GM23248 (cell line): Measurements from ENCODE around the gene SFXN2. TPM values are rescaled to one million over a fixed set of nuclear protein-coding genes. Genes with fewer than 3 reads are reported as not detected.
"Not testable (repeated sequence)": the region's sequence is repeated elsewhere in the genome, so short reads cannot be mapped to it uniquely, and the experiment has no call there.

ENCODE experiments used
- DNase-seq: peaks from one replicate; pipeline ENCODE4 v3.0.0-alpha.2; 2015
- H2AFZ ChIP-seq: fragments of 200-600 bp; sonication (generic); 2 replicates; pipeline ENCODE4 v1.6.1; 2016; ENCODE audit warnings: antibody characterized with exemption
- H3F3A ChIP-seq: fragments of 200-600 bp; sonication (generic); 2 replicates; pipeline ENCODE4 v1.6.1; 2016; ENCODE audit warnings: mild to moderate bottlenecking, antibody characterized with exemption, mixed run types; ENCODE audit not compliant: insufficient read depth
- H3K27ac ChIP-seq: fragments of 200-600 bp; sonication (generic); 2 replicates; pipeline ENCODE4 v1.5.1; 2016; ENCODE audit warnings: mild to moderate bottlenecking
- H3K27me3 ChIP-seq: fragments of 200-600 bp; sonication (generic); replicated peaks from 2 replicates; pipeline ENCODE4 v1.6.1; 2016; ENCODE audit warnings: mild to moderate bottlenecking; ENCODE audit not compliant: insufficient read depth
- H3K36me3 ChIP-seq: fragments of 200-600 bp; sonication (generic); 2 replicates; pipeline ENCODE4 v1.6.1; 2016; ENCODE audit warnings: low read depth, mild to moderate bottlenecking
- H3K4me1 ChIP-seq: fragments of 200-600 bp; sonication (generic); 2 replicates; pipeline ENCODE4 v1.6.1; 2016; ENCODE audit warnings: mild to moderate bottlenecking; ENCODE audit not compliant: insufficient read depth
- H3K4me2 ChIP-seq: fragments of 200-600 bp; sonication (generic); one replicate; pipeline ENCODE4 v1.6.1; 2016; ENCODE audit warnings: mild to moderate bottlenecking; ENCODE audit not compliant: unreplicated experiment
- H3K4me3 ChIP-seq: fragments of 200-600 bp; sonication (generic); 2 replicates; pipeline ENCODE4 v1.5.1; 2016; ENCODE audit warnings: mild to moderate bottlenecking
- H3K79me2 ChIP-seq: fragments of 200-600 bp; sonication (generic); 2 replicates; pipeline ENCODE4 v1.6.1; 2016; ENCODE audit warnings: mild to moderate bottlenecking; ENCODE audit not compliant: insufficient read depth
- H3K9ac ChIP-seq: fragments of 200-600 bp; sonication (generic); 2 replicates; pipeline ENCODE4 v1.6.1; 2016; ENCODE audit warnings: mild to moderate bottlenecking
- H3K9me2 ChIP-seq: fragments of 200-600 bp; sonication (generic); 2 replicates; pipeline ENCODE4 v1.6.1; 2016; ENCODE audit warnings: mixed run types, mild to moderate bottlenecking, moderate library complexity; ENCODE audit not compliant: insufficient read depth
- H3K9me3 ChIP-seq: fragments of 200-600 bp; sonication (generic); one replicate; pipeline ENCODE4 v1.6.1; 2017; ENCODE audit warnings: low read depth
- H4K20me1 ChIP-seq: fragments of 200-600 bp; sonication (generic); 2 replicates; pipeline ENCODE4 v1.6.0; 2016; ENCODE audit not compliant: insufficient read depth
- EZH2 ChIP-seq: fragments of 200-600 bp; sonication (generic); IDR thresholded peaks from 2 replicates; pipeline ENCODE4 v1.6.1; 2018; ENCODE audit warnings: antibody characterized with exemption, mild to moderate bottlenecking; ENCODE audit not compliant: insufficient read depth, poor library complexity, severe bottlenecking
- EZH2phosphoT487 ChIP-seq: fragments of 200-600 bp; sonication (generic); IDR thresholded peaks from 2 replicates; pipeline ENCODE4 v1.6.1; 2018; ENCODE audit warnings: antibody characterized with exemption, moderate library complexity, mild to moderate bottlenecking, low read depth; ENCODE audit not compliant: insufficient read depth
- WGBS, 2 experiments: methylation state at CpG; one replicate each; pipeline ENCODE4 v1.1.6; 2015 to 2017; ENCODE audit warnings: low lambda C conversion rate in 2 of 2, low coverage in 1 of 2; ENCODE audit errors: missing lambda C conversion rate in 2 of 2; 5-methylcytosine and 5-hydroxymethylcytosine counted together
- in situ Hi-C: fragments of 300-500 bp; cut with MboI; formaldehyde crosslinking; loops from 2 replicates; pipeline ENCODE4 v1.15.0; 2020
- polyA plus RNA-seq: library from polyadenylated mRNA; unstranded; fragments of >200 nt; fragmentation: Nextera tagmentation; extraction: Ambion mirVana; gene quantifications from 2 replicates; pipeline ENCODE4 v1.2.1, GENCODE V29; 2016
- total RNA-seq: library from RNA; depleted of rRNA; stranded (reverse); fragments of >200 nt; shearing (Covaris generic); gene quantifications from 2 replicates; pipeline ENCODE4 v1.2.3, GENCODE V29; 2014

SFXN2 gene
- total and polyA plus RNA-seq, 2 experiments from 2014 or later = 1.1 to 1.7 TPM

DNA sequence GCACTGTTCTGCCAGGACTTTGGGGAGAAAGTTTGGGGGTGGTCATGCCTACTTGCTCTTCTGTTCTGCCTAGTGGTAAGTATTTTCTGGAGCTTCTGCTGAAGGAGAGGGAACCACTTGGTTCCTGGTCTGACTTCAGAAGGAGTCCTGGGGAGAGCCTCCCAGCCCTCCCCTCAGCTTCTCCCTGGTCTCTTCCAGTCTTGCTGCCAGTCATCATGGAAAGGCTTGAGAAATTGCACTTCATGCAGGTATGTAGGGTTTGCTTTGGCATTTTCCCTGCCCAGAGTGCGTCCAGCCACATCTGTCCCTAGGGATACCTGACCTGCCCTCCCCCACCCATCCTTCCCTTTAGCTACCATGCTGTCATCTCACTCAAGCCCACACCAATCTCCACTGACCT, 18.2 kb downstream of the SFXN2 start:
- no peaks in the 10 kb centered on the region for H3K4me1 ChIP-seq
- no peaks in the 10 kb centered on the region for H3K9me3 ChIP-seq
- no peak overlapping the region for H2AFZ ChIP-seq
- no peak overlapping the region for H3K4me2 ChIP-seq
- TF ChIP-seq EZH2phosphoT487 = no peak
- TF ChIP-seq EZH2 = no peak
- no peak overlapping the region for H3K9ac ChIP-seq
- H4K20me1 ChIP-seq = no peaks in the 10 kb centered on the region
- no peak for DNase-seq
- no peaks in the 10 kb centered on the region for H3K9me2 ChIP-seq
- no CpG with 5 or more reads among the region's 1 CpG for WGBS, 2 experiments
- H3K36me3 ChIP-seq = no peaks in the 10 kb centered on the region
- no peaks in the 10 kb centered on the region for H3K79me2 ChIP-seq
- H3K27ac ChIP-seq = no peak overlapping the region
- in situ Hi-C loops = loop anchor here (25.0 kb wide), 1 partner anchor 330 kb away; no protein-coding TSS in a partner anchor
- no peak overlapping the region for H3K4me3 ChIP-seq
- no peaks in the 10 kb centered on the region for H3K27me3 ChIP-seq
- no peaks in the 10 kb centered on the region for H3F3A ChIP-seq

DNA sequence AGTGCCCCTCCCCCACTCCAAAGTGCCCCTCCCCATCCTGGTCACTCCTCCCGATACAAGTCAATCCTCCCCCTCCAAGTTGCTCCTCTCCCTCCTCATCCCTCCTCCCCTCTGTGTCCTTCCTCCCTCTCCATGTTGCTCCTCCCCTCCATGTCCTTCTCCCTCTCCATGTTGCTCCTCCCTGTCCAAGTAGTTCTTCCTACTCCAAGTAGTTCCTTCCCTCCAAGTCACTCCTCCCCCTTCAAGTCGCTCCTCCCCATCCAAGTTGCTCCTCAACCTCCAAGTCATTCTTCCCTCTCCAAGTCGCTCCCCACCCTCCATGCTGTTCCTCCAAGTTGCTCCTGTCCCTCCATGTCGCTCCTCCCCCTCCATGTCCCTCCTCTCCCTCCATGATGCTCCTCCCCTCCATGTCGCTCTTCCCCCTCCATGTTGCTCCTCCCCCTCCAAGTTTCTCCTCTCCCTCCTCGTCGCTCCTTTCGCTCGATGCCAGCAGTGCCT, 20.7 kb downstream of the SFXN2 start:
- DNase-seq = peak; percentile 26
- in situ Hi-C loops = loop anchor here (25.0 kb wide), 1 partner anchor 327 kb away; no protein-coding TSS in a partner anchor
- WGBS, 2 experiments = 57 to 74% methylated on average over 7 to 9 of the region's 9 CpGs
- no peaks in the 10 kb centered on the region for H4K20me1 ChIP-seq
- no peak overlapping the region for H3K4me2 ChIP-seq
- H2AFZ ChIP-seq = no peak overlapping the region
- H3K79me2 ChIP-seq = no peaks in the 10 kb centered on the region
- H3K27me3 ChIP-seq = no peaks in the 10 kb centered on the region
- TF ChIP-seq EZH2phosphoT487 = no peak
- no peak for TF ChIP-seq EZH2
- no peaks in the 10 kb centered on the region for H3K9me3 ChIP-seq
- H3F3A ChIP-seq = no peaks in the 10 kb centered on the region
- no peaks in the 10 kb centered on the region for H3K9me2 ChIP-seq
- H3K9ac ChIP-seq = no peak overlapping the region
- H3K27ac ChIP-seq = no peak overlapping the region
- H3K36me3 ChIP-seq = no peaks in the 10 kb centered on the region
- H3K4me1 ChIP-seq = no peaks in the 10 kb centered on the region
- no peak overlapping the region for H3K4me3 ChIP-seq

DNA sequence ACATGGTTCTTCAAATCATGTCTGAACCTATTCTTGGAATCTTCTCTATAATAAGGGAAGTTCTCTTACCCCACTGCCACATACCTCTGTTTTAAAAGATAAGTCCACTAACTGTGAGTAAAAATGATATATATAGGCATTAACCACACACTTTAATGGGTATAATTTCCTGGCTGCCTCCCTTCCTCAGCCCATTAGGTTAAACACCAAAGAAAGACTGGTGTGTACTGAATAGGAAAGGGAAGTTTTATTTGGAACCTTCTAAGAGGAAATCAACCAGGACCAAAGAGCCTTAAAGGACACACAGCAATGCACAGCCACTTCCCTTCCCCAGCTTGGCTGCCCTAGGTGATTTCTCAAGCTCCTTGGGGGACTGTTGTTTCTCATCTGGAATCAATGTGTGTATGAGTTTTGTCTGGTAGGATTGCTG, 24.3 kb downstream of the SFXN2 start:
- no peaks in the 10 kb centered on the region for H4K20me1 ChIP-seq
- H3K9me3 ChIP-seq = no peaks in the 10 kb centered on the region
- 0 out of 2 replicates have a peak, but pooled peaks cover 3% of the 10 kb centered on the region for H3K4me1 ChIP-seq
- no peak overlapping the region for H3K4me3 ChIP-seq
- H3K4me2 ChIP-seq = no peak overlapping the region
- no peak for DNase-seq
- H3K27me3 ChIP-seq = no peaks in the 10 kb centered on the region
- H2AFZ ChIP-seq = no peak overlapping the region
- H3K36me3 ChIP-seq = no peaks in the 10 kb centered on the region
- no peak overlapping the region for H3K27ac ChIP-seq
- TF ChIP-seq EZH2 = no peak
- no peaks in the 10 kb centered on the region; the same call in 1 of the 2 replicates for H3K79me2 ChIP-seq
- no peak overlapping the region for H3K9ac ChIP-seq
- no peaks in the 10 kb centered on the region for H3F3A ChIP-seq
- in situ Hi-C loops = loop anchor here (25.0 kb wide), 1 partner anchor 324 kb away; no protein-coding TSS in a partner anchor
- H3K9me2 ChIP-seq = no peaks in the 10 kb centered on the region

DNA sequence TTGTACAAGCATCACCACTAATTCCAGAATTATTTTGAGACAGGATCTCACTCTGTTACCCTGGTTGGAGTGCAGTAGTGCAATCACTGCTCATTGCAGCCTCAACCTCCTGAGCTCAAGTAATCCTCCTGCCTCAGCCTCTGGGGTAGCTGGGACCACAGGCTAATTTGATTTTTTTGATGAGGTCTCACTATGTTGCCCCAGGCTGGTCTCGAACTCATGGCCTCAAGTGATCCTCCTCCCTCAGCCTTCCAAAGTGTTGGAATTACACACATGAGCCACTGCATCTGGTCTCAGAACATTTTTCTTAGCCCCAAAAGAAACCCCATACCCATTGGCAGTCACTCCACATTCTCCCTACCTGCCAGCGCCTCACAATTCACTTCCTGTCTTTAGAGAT, 25.8 kb downstream of the SFXN2 start:
- Histone ChIP-seq H3K27ac (no peak overlapping the region), H4K20me1 (no peaks in the 10 kb centered on the region), H3K27me3 (no peaks in the 10 kb centered on the region), H3K9ac (no peak overlapping the region), H3F3A (no peaks in the 10 kb centered on the region), H2AFZ (no peak overlapping the region), H3K4me1 (peaks cover 8% of the 10 kb centered on the region; the same call in 1 of the 2 replicates), H3K4me2 (no peak overlapping the region), H3K9me2 (no peaks in the 10 kb centered on the region), H3K79me2 (peaks cover 15% of the 10 kb centered on the region), H3K9me3 (no peaks in the 10 kb centered on the region), H3K4me3 (no peak overlapping the region), H3K36me3 (no peaks in the 10 kb centered on the region)
- in situ Hi-C loops = loop anchor here (25.0 kb wide), 1 partner anchor 322 kb away; no protein-coding TSS in a partner anchor
- DNase-seq = no peak
- TF ChIP-seq EZH2 (no peak), EZH2phosphoT487 (no peak)
- 78 to 92% methylated on average over 2 of the region's 2 CpGs for WGBS, 2 experiments

DNA sequence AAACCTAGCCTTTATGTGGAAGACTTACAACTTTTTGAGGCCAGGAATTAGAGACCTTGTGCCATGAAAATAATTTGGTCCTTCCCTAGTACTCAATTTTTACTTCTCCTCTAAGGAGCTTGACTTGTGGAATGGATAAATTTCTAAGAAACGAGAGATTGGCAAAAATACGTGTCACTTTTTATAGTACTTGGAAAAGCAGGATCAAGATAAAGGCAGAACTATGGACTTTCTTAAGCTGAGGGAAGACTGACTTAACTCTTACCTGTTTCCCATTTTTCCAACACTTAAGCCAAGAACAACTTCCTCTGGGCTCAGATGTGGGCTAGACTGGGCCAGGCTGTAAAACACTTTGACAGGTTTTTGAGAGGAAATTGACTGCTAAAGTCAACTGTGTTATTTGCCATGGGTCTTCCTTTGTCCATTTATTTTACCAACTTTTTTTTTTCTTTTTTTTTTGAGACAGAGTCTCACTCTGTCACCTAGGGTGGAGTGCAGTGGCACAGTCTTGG, 27.3 kb downstream of the SFXN2 start:
- Histone ChIP-seq H3K9me2 (no peaks in the 10 kb centered on the region), H3K4me2 (no peak overlapping the region), H3K27ac (no peak overlapping the region), H3K4me3 (no peak overlapping the region), H3K27me3 (no peaks in the 10 kb centered on the region), H3K36me3 (no peaks in the 10 kb centered on the region), H2AFZ (no peak overlapping the region), H3K9ac (no peak overlapping the region), H3F3A (no peaks in the 10 kb centered on the region), H4K20me1 (no peaks in the 10 kb centered on the region), H3K9me3 (no peaks in the 10 kb centered on the region), H3K79me2 (peaks cover 31% of the 10 kb centered on the region), H3K4me1 (peaks cover 18% of the 10 kb centered on the region; the same call in 1 of the 2 replicates)
- TF ChIP-seq EZH2phosphoT487 (no peak), EZH2 (no peak)
- in situ Hi-C loops = loop anchor here (25.0 kb wide), 1 partner anchor 321 kb away; no protein-coding TSS in a partner anchor
- 98 to 100% methylated on average over 2 of the region's 2 CpGs for WGBS, 2 experiments
- DNase-seq = no peak

DNA sequence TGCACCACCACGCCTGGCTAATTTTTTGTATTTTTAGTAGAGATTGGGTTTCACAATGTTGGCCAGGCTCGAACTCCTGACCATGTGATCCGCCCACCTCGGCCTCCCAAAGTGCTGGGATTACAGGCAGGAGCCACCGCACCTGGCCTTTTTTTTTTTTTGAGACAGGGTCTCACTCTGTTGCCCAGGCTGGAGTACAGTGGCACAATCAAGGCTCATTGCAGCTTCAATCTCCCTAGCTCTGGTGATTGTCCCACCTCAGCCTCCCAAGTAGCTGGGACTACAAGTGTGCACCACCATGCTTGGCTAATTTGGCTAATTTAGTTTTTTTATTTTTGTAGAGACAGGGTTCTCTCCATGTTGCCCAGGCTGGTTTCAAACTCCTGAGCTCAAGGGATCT, 27.9 kb downstream of the SFXN2 start:
- H3K4me2 ChIP-seq, H3K36me3 ChIP-seq, H2AFZ ChIP-seq, H3K9me3 ChIP-seq, DNase-seq, H3K9ac ChIP-seq, H3K27me3 ChIP-seq, H3K4me3 ChIP-seq, H3K27ac ChIP-seq, H3F3A ChIP-seq, H3K9me2 ChIP-seq, H4K20me1 ChIP-seq: not testable (repeated sequence)
- Histone ChIP-seq H3K4me1 (peaks cover 18% of the 10 kb centered on the region; the same call in 1 of the 2 replicates), H3K79me2 (peaks cover 36% of the 10 kb centered on the region)
- in situ Hi-C loops = loop anchor here (25.0 kb wide), 1 partner anchor 320 kb away; no protein-coding TSS in a partner anchor
- 89 to 94% methylated on average over 5 of the region's 5 CpGs for WGBS, 2 experiments
